ENCODE results near the gene MAGI2.

The MAGI2 gene

DNA sequence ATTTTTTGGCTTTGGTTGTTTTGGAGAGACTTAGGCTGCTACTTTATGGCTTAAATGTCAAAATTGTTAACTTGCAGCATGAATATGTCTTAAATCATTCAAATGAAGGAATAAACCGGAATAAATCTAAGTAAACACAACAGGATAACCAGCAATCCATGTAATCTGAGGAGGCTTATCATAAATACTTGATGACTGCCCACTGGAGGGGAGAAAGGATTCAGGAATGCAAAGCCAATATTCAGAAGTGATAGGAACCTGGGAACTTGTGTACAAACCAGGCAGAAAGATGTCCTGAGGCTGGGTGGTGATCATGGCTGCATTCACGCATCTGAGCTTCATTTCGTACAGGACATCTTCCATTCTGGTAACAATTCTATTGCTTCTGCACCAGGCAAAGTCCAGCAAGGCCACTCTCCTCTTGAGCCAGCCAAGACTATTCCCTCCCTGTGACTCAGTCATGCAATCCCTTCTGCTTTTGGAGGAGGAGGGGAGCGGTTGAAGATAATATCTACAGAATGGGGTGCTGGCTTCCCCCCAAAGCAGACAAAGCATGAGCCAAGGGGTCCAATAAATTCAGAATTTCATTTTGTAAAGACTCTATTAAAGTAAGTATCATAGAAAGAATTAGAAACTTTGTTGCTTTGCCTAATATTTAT lies 1280.4 kb downstream of the MAGI2 start:
- no peak overlapping the region for H2AFZ ChIP-seq (ENCODE audit: low read depth, low read length)
- H3K4me1 ChIP-seq (ENCODE audit: insufficient read depth, low read length), result peaks cover 11% of the 10 kb centered on the region
- H3K36me3 ChIP-seq (ENCODE audit: insufficient read depth, low read length), result no peaks in the 10 kb centered on the region
- no peaks in the 10 kb centered on the region for H3K9me3 ChIP-seq (ENCODE audit: low read length)
- no peaks in the 10 kb centered on the region for H3K27me3 ChIP-seq (ENCODE audit: insufficient read depth, low read length)
- no peak overlapping the region for H3K4me3 ChIP-seq (ENCODE audit: low read length)

DNA sequence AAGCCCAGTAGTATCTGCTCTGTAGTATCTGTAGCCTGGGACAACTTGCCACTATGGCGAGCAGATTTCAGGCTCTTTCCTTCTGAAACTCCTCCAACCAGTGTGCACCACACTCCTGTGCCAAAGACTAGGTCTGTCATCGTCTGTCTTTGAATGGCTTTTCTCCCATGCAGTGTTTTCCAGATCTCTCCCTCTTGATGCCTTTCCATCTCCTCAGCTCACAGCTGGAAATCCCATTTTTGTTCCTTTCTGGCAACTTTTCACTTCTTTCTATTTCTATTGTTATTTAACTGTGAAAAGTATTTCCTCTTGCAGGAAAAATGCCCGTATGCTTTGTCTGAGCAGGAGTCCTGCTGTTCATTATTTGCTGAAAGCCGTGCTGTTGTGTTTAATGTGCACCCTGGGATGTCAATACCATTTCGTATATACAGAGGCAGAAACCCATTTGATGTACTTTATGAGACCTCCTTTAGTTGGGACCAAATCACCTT lies 1281.2 kb downstream of the MAGI2 start:
- Histone ChIP-seq H3K4me3 (ENCODE audit: low read length) (no peak overlapping the region), H3K27me3 (ENCODE audit: insufficient read depth, low read length) (no peaks in the 10 kb centered on the region), H3K4me1 (ENCODE audit: insufficient read depth, low read length) (peaks cover 11% of the 10 kb centered on the region), H3K9me3 (ENCODE audit: low read length) (no peaks in the 10 kb centered on the region), H3K36me3 (ENCODE audit: insufficient read depth, low read length) (no peaks in the 10 kb centered on the region), H2AFZ (ENCODE audit: low read depth, low read length) (no peak overlapping the region)

DNA sequence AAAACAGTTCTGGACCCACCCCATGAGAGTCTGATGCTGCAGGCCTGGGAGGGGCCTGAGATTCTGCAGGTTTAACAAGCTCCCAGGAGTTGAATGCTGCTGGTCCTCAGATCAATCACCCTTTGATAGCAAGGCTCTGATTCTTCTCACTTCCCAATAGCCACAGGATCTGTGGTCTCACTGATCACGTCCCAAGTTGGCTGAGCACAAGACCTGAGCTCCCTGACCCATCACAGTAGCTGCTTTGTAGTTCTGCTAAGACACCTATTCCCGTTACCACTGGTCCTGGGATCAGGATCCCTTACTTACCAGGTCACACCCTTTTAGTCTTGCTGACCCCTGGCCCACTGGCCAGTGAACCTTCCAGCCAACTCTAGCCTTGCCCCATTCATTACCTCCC lies 1282.1 kb downstream of the MAGI2 start:
- H3K9me3 ChIP-seq (ENCODE audit: low read length), result no peaks in the 10 kb centered on the region
- peaks cover 11% of the 10 kb centered on the region for H3K4me1 ChIP-seq (ENCODE audit: insufficient read depth, low read length)
- H3K4me3 ChIP-seq (ENCODE audit: low read length), result no peak overlapping the region
- H2AFZ ChIP-seq (ENCODE audit: low read depth, low read length), result no peak overlapping the region
- no peaks in the 10 kb centered on the region for H3K36me3 ChIP-seq (ENCODE audit: insufficient read depth, low read length)
- H3K27me3 ChIP-seq (ENCODE audit: insufficient read depth, low read length), result no peaks in the 10 kb centered on the region

DNA sequence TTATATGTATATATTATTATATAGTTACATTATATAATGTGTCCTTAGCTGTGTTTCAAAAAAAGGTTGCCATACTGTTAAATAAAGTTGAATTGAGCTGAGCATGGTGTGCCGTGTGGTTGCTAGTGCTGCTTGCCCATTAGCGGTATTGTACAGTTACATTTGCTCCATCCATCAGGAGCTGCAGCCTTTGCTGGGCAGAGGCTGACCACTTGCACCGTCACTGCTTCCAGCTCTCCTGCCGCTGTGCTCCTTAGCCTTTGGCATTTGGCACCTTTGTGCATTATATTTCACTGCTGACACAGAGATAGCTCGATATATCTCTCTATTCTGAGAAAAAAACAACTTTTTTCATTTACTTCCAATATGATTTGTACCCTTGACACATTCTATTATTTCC lies 1282.7 kb downstream of the MAGI2 start:
- Histone ChIP-seq H2AFZ (ENCODE audit: low read depth, low read length) (no peak overlapping the region), H3K36me3 (ENCODE audit: insufficient read depth, low read length) (no peaks in the 10 kb centered on the region), H3K4me3 (ENCODE audit: low read length) (no peak overlapping the region), H3K9me3 (ENCODE audit: low read length) (no peaks in the 10 kb centered on the region), H3K27me3 (ENCODE audit: insufficient read depth, low read length) (no peaks in the 10 kb centered on the region), H3K4me1 (ENCODE audit: insufficient read depth, low read length) (peaks cover 11% of the 10 kb centered on the region)

DNA sequence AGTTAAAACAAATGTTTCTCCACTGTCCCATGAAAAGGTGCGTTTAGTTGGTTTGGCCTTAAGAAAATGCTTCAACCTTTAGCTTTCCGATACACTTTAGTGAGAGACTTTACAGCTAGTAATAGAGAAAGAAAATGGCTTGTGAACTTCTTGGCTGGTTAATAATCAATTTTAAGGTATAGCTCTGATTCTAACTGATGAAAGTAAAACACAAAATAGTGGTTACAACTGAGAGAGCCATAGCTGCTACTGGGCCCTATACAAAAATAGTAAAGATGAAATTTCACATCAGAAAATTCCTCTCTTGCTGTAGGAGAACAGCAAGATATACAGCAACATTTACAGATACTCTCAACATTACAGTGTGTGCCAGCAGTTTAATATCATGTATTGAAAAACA lies 1283.5 kb downstream of the MAGI2 start:
- H3K4me1 ChIP-seq (ENCODE audit: insufficient read depth, low read length), result peaks cover 11% of the 10 kb centered on the region
- H3K36me3 ChIP-seq (ENCODE audit: insufficient read depth, low read length), result no peaks in the 10 kb centered on the region
- H3K9me3 ChIP-seq (ENCODE audit: low read length), result no peaks in the 10 kb centered on the region
- no peak overlapping the region for H3K4me3 ChIP-seq (ENCODE audit: low read length)
- H2AFZ ChIP-seq (ENCODE audit: low read depth, low read length), result no peak overlapping the region
- H3K27me3 ChIP-seq (ENCODE audit: insufficient read depth, low read length), result no peaks in the 10 kb centered on the region

DNA sequence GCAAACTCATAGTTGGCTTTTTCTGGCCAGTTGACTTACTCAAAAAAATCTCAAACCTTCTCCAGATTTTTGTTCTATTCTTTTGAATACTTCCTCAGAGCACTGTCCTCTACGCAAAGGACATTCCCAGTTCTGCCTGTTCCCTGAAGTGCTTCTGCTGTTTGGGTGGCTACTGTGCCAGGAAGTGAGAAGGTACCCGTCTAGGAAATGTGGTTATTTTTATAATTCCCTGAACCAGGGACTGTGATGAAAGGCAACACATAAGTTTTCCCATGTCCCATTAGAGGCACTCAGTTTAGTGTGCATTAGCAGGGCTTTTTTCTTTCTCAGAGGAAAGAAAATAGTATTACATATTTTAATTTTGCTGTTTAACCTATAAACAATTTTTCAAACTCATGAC lies 1284.6 kb downstream of the MAGI2 start:
- no peak overlapping the region for H2AFZ ChIP-seq (ENCODE audit: low read depth, low read length)
- H3K4me3 ChIP-seq (ENCODE audit: low read length), result no peak overlapping the region
- peaks cover 11% of the 10 kb centered on the region for H3K4me1 ChIP-seq (ENCODE audit: insufficient read depth, low read length)
- no peaks in the 10 kb centered on the region for H3K36me3 ChIP-seq (ENCODE audit: insufficient read depth, low read length)
- H3K9me3 ChIP-seq (ENCODE audit: low read length), result no peaks in the 10 kb centered on the region
- no peaks in the 10 kb centered on the region for H3K27me3 ChIP-seq (ENCODE audit: insufficient read depth, low read length)

DNA sequence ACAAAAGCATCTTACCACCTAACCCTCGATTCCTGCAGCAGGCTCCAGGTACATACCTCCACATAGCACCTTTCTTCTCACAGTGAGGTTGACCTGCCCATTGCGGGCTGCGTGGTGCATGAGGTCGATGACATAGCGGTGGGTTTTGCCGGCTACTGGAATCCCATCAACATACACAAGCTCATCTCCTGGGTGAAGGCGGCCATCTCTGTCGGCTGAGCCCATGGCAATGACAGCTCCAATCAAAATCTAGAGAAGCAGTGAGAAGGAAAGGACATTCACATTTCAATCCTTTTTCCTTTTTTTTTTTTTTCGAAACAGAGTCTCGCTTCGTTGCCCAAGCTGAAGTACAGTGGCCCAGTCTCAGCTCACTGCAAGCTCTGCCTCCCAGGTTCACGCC lies 1285.6 kb downstream of the MAGI2 start:
- no peaks in the 10 kb centered on the region for H3K9me3 ChIP-seq (ENCODE audit: low read length)
- no peaks in the 10 kb centered on the region for H3K27me3 ChIP-seq (ENCODE audit: insufficient read depth, low read length)
- H3K4me1 ChIP-seq (ENCODE audit: insufficient read depth, low read length), result peaks cover 10% of the 10 kb centered on the region
- no peak overlapping the region for H2AFZ ChIP-seq (ENCODE audit: low read depth, low read length)
- no peak overlapping the region for H3K4me3 ChIP-seq (ENCODE audit: low read length)
- no peaks in the 10 kb centered on the region for H3K36me3 ChIP-seq (ENCODE audit: insufficient read depth, low read length)

DNA sequence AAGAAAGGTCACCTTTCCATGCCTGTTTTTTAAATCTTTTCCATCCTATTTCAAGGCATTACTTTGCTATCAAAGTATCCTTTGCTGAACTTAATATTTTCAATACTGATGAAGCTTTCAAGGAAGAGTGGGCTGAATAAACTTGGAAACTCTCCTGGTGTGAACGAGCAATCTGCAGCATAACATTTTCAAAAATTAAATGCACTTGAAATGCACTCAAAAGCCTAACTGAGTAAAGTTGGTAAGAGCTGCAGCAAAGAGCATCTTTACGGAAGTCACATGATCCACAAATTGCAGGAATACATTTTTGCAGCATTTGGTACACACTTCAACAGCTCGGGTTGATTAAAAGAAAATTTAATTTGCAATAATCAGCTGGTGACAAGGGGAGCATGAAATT lies 1287.6 kb downstream of the MAGI2 start:
- no peaks in the 10 kb centered on the region for H3K4me1 ChIP-seq (ENCODE audit: insufficient read depth, low read length)
- no peak overlapping the region for H2AFZ ChIP-seq (ENCODE audit: low read depth, low read length)
- no peaks in the 10 kb centered on the region for H3K36me3 ChIP-seq (ENCODE audit: insufficient read depth, low read length)
- H3K27me3 ChIP-seq (ENCODE audit: insufficient read depth, low read length), result no peaks in the 10 kb centered on the region
- H3K4me3 ChIP-seq (ENCODE audit: low read length), result no peak overlapping the region
- no peaks in the 10 kb centered on the region for H3K9me3 ChIP-seq (ENCODE audit: low read length)

DNA sequence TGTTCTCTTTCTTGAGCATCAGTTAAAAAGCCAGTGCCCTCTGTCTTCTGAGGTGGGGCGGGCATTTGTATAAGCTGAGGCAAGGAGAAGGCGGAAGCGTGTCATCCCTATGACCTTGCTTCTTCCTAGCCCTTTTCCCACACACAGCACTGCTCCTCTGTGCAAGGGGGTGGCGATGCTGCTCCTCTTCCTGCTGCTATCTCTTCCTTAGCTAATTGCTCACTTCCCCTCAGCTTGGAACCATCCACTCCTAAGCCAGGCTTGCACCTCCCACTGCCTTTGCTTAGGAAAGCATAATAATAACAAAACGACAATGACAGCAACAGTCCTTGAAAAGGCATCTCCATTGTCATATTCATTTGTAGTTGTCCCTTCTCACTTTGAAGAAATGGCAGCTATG lies 1288.0 kb downstream of the MAGI2 start:
- Histone ChIP-seq H3K27me3 (ENCODE audit: insufficient read depth, low read length) (no peaks in the 10 kb centered on the region), H2AFZ (ENCODE audit: low read depth, low read length) (no peak overlapping the region), H3K9me3 (ENCODE audit: low read length) (no peaks in the 10 kb centered on the region), H3K4me3 (ENCODE audit: low read length) (no peak overlapping the region), H3K4me1 (ENCODE audit: insufficient read depth, low read length) (no peaks in the 10 kb centered on the region), H3K36me3 (ENCODE audit: insufficient read depth, low read length) (no peaks in the 10 kb centered on the region)

DNA sequence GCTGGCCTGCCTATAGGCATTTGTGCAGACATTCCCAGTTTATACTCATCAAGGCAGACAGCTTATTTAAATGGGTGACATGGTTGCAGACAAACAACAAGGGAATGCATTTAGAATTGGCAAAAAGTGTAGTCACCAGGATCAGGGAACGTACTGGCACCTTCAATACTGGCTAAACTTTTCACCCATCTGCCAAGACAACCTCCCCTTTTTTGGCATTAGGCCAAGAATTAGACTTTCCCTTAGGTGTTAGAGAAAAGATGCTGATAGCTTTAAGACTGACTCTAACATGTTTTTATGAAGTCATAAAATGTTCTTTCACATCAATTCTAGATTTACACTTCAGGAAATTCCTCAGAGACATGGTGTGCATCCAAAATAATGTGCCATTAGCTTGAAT lies 1289.0 kb downstream of the MAGI2 start:
- H3K4me1 ChIP-seq (ENCODE audit: insufficient read depth, low read length), result peaks cover 9% of the 10 kb centered on the region
- no peak overlapping the region for H2AFZ ChIP-seq (ENCODE audit: low read depth, low read length)
- no peak overlapping the region for H3K4me3 ChIP-seq (ENCODE audit: low read length)
- no peaks in the 10 kb centered on the region for H3K27me3 ChIP-seq (ENCODE audit: insufficient read depth, low read length)
- no peaks in the 10 kb centered on the region for H3K9me3 ChIP-seq (ENCODE audit: low read length)
- no peaks in the 10 kb centered on the region for H3K36me3 ChIP-seq (ENCODE audit: insufficient read depth, low read length)

DNA sequence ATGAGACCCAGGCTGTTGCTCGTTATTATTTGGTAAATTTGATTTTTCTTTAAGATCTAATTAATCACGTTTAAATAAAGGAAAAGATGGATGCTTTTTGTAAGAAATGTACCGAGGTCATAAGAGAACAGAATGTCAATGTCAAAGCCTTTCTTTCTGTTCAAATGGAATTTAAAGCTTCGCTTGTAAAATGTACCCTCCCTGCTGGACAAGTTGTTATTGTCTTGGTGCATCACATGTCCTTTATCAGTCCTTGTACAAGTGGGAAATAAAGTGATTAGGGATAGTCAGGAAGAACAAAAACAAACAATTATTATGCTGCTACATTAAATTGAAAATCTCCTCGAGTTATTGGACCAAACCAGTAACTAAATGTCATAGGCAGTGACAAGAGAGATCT lies 1291.7 kb downstream of the MAGI2 start:
- no peaks in the 10 kb centered on the region for H3K36me3 ChIP-seq (ENCODE audit: insufficient read depth, low read length)
- no peak overlapping the region for H3K4me3 ChIP-seq (ENCODE audit: low read length)
- no peaks in the 10 kb centered on the region for H3K9me3 ChIP-seq (ENCODE audit: low read length)
- H3K27me3 ChIP-seq (ENCODE audit: insufficient read depth, low read length), result no peaks in the 10 kb centered on the region
- no peak overlapping the region for H2AFZ ChIP-seq (ENCODE audit: low read depth, low read length)
- H3K4me1 ChIP-seq (ENCODE audit: insufficient read depth, low read length), result peaks cover 11% of the 10 kb centered on the region

DNA sequence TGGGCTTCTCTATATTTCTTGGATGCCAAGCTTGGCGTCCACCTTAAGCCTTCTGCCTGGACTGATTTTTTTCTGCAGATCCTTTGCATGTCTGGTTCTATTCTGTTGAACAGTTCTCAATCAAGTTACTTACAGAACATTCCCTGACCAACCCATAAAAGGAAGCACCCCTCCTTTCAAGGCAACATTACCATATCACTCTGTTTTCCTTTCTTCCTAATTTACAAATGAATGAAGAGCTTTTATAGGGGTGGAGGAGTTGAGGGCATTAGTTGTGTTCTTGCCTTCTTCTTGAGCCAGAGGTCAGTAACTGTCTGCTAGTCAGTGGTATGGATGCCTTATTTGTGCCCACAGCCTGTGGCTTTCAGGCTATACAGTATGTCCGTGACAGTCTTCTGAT lies 1293.9 kb downstream of the MAGI2 start:
- H3K9me3 ChIP-seq (ENCODE audit: low read length), result no peaks in the 10 kb centered on the region
- H2AFZ ChIP-seq (ENCODE audit: low read depth, low read length), result no peak overlapping the region
- H3K36me3 ChIP-seq (ENCODE audit: insufficient read depth, low read length), result no peaks in the 10 kb centered on the region
- H3K4me1 ChIP-seq (ENCODE audit: insufficient read depth, low read length), result peaks cover 11% of the 10 kb centered on the region
- no peaks in the 10 kb centered on the region for H3K27me3 ChIP-seq (ENCODE audit: insufficient read depth, low read length)
- H3K4me3 ChIP-seq (ENCODE audit: low read length), result no peak overlapping the region

DNA sequence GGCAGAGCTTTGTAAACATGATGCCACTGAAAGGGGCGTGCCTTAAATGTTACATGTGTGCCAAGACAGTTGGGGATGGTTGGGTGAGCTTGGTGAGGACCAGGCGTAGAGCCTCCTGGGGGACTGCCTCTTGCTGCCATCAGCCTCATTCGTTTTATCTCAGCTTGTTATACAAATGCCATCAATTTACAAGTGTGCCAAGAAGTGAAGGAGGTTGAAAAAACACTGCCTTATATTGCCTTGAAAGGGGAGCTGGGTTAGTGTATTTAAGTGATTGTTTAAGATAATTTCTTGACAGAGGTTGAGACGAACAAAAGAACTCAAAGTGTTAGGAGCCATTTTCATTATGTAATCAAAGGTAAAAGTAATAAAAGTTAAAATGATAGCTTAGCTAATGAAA lies 1300.2 kb downstream of the MAGI2 start:
- no peaks in the 10 kb centered on the region for H3K4me1 ChIP-seq (ENCODE audit: insufficient read depth, low read length)
- no peaks in the 10 kb centered on the region for H3K27me3 ChIP-seq (ENCODE audit: insufficient read depth, low read length)
- H2AFZ ChIP-seq (ENCODE audit: low read depth, low read length), result no peak overlapping the region
- H3K9me3 ChIP-seq (ENCODE audit: low read length), result no peaks in the 10 kb centered on the region
- no peaks in the 10 kb centered on the region for H3K36me3 ChIP-seq (ENCODE audit: insufficient read depth, low read length)
- H3K4me3 ChIP-seq (ENCODE audit: low read length), result no peak overlapping the region

DNA sequence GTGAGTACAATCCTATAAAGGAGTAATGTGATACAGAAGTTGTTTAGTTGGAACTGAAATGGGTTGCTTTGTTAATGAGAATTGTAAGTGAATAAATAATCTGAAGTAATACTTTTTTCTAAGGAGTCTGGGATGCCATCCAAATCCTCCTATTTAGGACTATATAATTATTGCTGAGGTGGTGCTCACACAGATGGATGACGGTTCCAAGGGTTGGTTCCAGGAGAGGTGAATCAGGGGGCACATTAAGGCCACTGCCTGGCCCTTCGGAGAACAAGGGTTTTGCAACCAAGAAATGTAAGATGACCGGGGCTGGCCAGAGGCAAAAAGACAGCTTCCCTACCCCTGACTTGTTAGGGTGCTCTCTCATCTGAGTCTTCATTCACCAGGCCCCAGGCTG lies 1302.2 kb downstream of the MAGI2 start:
- Histone ChIP-seq H3K27me3 (ENCODE audit: insufficient read depth, low read length) (no peaks in the 10 kb centered on the region), H3K9me3 (ENCODE audit: low read length) (no peaks in the 10 kb centered on the region), H3K36me3 (ENCODE audit: insufficient read depth, low read length) (no peaks in the 10 kb centered on the region), H3K4me3 (ENCODE audit: low read length) (no peak overlapping the region), H3K4me1 (ENCODE audit: insufficient read depth, low read length) (peaks cover 9% of the 10 kb centered on the region), H2AFZ (ENCODE audit: low read depth, low read length) (no peak overlapping the region)
